Measurements from ENCODE around the gene ID3.
A peak's percentile ranks its signal among the peaks of the same experiment; 100 is the strongest.

Gene ID3

DNA sequence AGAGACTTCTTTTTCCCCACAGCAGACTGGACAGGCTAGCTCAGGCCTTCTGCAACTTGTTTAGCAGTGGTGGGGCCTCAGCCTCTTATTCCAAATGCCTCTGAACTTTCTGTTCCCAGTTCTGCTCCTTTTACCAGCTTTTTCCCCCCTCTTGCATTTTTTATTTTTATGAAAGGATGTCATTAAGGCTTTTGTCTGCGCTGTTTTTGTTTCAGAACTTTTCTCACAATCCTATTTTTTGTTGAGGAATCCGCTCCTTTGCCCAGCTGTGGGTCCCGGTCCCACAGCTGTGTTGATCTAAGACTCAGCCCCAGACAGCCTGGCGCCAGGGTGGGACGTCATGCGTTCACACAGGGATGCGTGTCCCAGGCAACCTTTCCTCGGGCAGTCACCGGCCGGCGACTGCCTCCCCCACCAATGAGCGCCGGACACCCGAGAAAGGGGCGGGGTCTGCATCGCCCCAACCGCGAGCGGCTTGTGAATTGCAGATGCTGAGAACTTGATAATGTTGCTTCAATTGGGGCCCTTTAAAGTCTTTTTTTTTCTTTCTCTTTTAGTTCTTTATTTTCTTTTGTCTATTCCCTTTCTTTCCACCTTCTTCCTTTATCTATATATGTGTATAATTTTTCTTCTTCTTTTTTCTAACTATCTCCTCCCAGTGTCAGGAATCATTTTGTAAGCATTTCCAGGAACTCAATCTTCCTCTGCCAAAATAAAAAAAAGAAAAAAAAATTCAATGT, 3.0 kb upstream of the ID3 start (continued):
- TF ChIP-seq SETDB1 (IDR thresholded peaks at IDR 0.05; ENCODE audit: insufficient read length, low read length), result no peak
- TF ChIP-seq ZNF324 (tag by site-specific recombination; IDR thresholded peaks at IDR 0.05), result no peak
- no peak for TF ChIP-seq MZF1 (tag by site-specific recombination; IDR thresholded peaks at IDR 0.05; ENCODE audit: borderline replicate concordance)
- TF ChIP-seq OSR2 (tag by site-specific recombination; IDR thresholded peaks at IDR 0.05), result no peak
- no peak for TF ChIP-seq ZNF184 (tag by site-specific recombination; IDR thresholded peaks at IDR 0.05)
- TF ChIP-seq ZNF621 (tag by site-specific recombination; IDR thresholded peaks at IDR 0.05), result no peak
- no peak for TF ChIP-seq ZNF549 (tag by site-specific recombination; IDR thresholded peaks at IDR 0.05)
- TF ChIP-seq ZNF48 (tag by site-specific recombination; IDR thresholded peaks at IDR 0.05), result no peak
- TF ChIP-seq ZNF155 (tag by site-specific recombination; IDR thresholded peaks at IDR 0.05), result no peak
- TF ChIP-seq HOXA7 (CRISPR knock-in tag; IDR thresholded peaks at IDR 0.05; ENCODE audit: borderline replicate concordance), result no peak
- TF ChIP-seq TCF7L2 (IDR thresholded peaks at IDR 0.05; ENCODE audit: borderline replicate concordance, low read depth, low read length), result no peak
- TF ChIP-seq BCL11A (tag by site-specific recombination; IDR thresholded peaks at IDR 0.05; ENCODE audit: low read depth), result peak; percentile 71; the same call in 1 of the 2 replicates
- TF ChIP-seq, protein P1, sequence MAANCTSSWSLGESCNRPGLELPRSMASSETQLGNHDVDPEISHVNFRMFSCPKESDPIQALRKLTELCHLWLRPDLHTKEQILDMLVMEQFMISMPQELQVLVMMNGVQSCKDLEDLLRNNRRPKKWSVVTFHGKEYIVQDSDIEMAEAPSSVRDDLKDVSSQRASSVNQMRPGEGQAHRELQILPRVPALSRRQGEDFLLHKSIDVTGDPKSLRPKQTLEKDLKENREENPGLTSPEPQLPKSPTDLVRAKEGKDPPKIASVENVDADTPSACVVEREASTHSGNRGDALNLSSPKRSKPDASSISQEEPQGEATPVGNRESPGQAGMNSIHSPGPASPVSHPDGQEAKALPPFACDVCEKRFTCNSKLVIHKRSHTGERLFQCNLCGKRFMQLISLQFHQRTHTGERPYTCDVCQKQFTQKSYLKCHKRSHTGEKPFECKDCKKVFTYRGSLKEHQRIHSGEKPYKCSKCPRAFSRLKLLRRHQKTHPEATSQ (tag by site-specific recombination; IDR thresholded peaks at IDR 0.05), result no peak
- TF ChIP-seq ZNF561 (tag by site-specific recombination; IDR thresholded peaks at IDR 0.05; ENCODE audit: borderline replicate concordance), result no peak; the same call in 1 of the 2 replicates
- TF ChIP-seq ZNF24 (tag by site-specific recombination; IDR thresholded peaks at IDR 0.05), result no peak
- no peak for TF ChIP-seq ZNF132 (tag by site-specific recombination; IDR thresholded peaks at IDR 0.05; ENCODE audit: borderline replicate concordance)
- no peak for TF ChIP-seq ZNF23 (tag by site-specific recombination; IDR thresholded peaks at IDR 0.05; ENCODE audit: borderline replicate concordance)
- peak; percentile 55 for TF ChIP-seq ZXDB (tag by site-specific recombination; IDR thresholded peaks at IDR 0.05)
- TF ChIP-seq SALL2 (tag by site-specific recombination; IDR thresholded peaks at IDR 0.05; ENCODE audit: borderline replicate concordance), result no peak
- TF ChIP-seq ZNF544 (tag by site-specific recombination; IDR thresholded peaks at IDR 0.05), result no peak
- TF ChIP-seq ZNF140 (tag by site-specific recombination; IDR thresholded peaks at IDR 0.05), result no peak
- TF ChIP-seq ZNF623 (tag by site-specific recombination; IDR thresholded peaks at IDR 0.05), result no peak
- no peak for TF ChIP-seq ZNF248 (tag by site-specific recombination; IDR thresholded peaks at IDR 0.05)
- no peak for TF ChIP-seq ZSCAN16 (tag by site-specific recombination; IDR thresholded peaks at IDR 0.05)
- no peak for TF ChIP-seq ZNF37A (tag by site-specific recombination; IDR thresholded peaks at IDR 0.05)
- no peak for TF ChIP-seq ZNF521 (tag by site-specific recombination; IDR thresholded peaks at IDR 0.05)
- no peak for TF ChIP-seq GLIS2 (tag by site-specific recombination; IDR thresholded peaks at IDR 0.05)
- no peak for TF ChIP-seq ZNF202 (tag by site-specific recombination; IDR thresholded peaks at IDR 0.05; ENCODE audit: borderline replicate concordance)
- no peak for TF ChIP-seq ZNF571 (tag by site-specific recombination; IDR thresholded peaks at IDR 0.05)
- no peak for TF ChIP-seq ZNF10 (tag by site-specific recombination; IDR thresholded peaks at IDR 0.05)
- TF ChIP-seq, protein P2, sequence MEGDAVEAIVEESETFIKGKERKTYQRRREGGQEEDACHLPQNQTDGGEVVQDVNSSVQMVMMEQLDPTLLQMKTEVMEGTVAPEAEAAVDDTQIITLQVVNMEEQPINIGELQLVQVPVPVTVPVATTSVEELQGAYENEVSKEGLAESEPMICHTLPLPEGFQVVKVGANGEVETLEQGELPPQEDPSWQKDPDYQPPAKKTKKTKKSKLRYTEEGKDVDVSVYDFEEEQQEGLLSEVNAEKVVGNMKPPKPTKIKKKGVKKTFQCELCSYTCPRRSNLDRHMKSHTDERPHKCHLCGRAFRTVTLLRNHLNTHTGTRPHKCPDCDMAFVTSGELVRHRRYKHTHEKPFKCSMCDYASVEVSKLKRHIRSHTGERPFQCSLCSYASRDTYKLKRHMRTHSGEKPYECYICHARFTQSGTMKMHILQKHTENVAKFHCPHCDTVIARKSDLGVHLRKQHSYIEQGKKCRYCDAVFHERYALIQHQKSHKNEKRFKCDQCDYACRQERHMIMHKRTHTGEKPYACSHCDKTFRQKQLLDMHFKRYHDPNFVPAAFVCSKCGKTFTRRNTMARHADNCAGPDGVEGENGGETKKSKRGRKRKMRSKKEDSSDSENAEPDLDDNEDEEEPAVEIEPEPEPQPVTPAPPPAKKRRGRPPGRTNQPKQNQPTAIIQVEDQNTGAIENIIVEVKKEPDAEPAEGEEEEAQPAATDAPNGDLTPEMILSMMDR (tag by site-specific recombination; IDR thresholded peaks at IDR 0.05), result no peak
- TF ChIP-seq KLF7 (tag by site-specific recombination; IDR thresholded peaks at IDR 0.05; ENCODE audit: borderline replicate concordance), result no peak
- TF ChIP-seq, protein P3, sequence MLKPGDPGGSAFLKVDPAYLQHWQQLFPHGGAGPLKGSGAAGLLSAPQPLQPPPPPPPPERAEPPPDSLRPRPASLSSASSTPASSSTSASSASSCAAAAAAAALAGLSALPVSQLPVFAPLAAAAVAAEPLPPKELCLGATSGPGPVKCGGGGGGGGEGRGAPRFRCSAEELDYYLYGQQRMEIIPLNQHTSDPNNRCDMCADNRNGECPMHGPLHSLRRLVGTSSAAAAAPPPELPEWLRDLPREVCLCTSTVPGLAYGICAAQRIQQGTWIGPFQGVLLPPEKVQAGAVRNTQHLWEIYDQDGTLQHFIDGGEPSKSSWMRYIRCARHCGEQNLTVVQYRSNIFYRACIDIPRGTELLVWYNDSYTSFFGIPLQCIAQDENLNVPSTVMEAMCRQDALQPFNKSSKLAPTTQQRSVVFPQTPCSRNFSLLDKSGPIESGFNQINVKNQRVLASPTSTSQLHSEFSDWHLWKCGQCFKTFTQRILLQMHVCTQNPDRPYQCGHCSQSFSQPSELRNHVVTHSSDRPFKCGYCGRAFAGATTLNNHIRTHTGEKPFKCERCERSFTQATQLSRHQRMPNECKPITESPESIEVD (tag by site-specific recombination; IDR thresholded peaks at IDR 0.05), result peak; percentile 86; the same call in 1 of the 2 replicates
- TF ChIP-seq ZNF214 (tag by site-specific recombination; IDR thresholded peaks at IDR 0.05; ENCODE audit: borderline replicate concordance), result no peak
- no peak for TF ChIP-seq EGR2 (tag by site-specific recombination; IDR thresholded peaks at IDR 0.05; ENCODE audit: low read depth)
- TF ChIP-seq ZNF596 (tag by site-specific recombination; IDR thresholded peaks at IDR 0.05), result no peak
- no peak for TF ChIP-seq ZNF157 (tag by site-specific recombination; IDR thresholded peaks at IDR 0.05)

Data from HEK293 (cell line).